Activated T-cell treated with anti-CD3 and anti-CD28 coated beads for 1 hour (primary cell): ENCODE results near the gene ZP2.
"Not testable (repeated sequence)": the region's sequence is repeated elsewhere in the genome, so short reads cannot be mapped to it uniquely, and the experiment has no call there.

Source experiments
- DNase-seq: peaks from one replicate; pipeline ENCODE4 v3.0.0-alpha.2; 2020; ENCODE audit warnings: low read depth

ZP2 gene

DNA sequence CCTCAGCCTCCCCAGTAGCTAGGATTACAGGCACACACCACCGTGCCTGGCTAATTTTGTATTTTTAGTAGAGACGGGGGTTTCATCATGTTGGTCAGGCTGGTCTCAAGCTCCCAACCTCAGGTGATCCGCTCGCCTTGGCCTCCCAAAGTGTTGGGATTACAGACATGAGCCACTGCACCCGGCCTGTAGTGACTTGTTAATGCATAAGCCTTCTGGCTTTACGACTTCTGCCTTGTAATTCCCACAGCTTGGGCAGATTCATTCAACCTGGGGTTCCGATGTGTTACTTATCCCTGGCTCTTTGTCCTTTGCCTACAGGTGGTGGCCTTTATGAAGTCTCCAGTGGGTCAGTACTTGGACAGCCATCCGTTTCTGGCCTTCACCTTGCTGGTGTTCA is 41.3 kb downstream of the ZP2 start:
- DNase-seq, result not testable (repeated sequence)

GRCh38 chr16:21169249-21169981 is 42.0 kb downstream of the ZP2 start:
- DNase-seq, result no peak

GRCh38 chr16:21167929-21168602 is 43.3 kb downstream of the ZP2 start:
- DNase-seq, result no peak

- no peak for DNase-seq
Observed at GRCh38 chr16:21167360-21167759, 44.0 kb downstream of the ZP2 start.

- no peak for DNase-seq
Observed at GRCh38 chr16:21166561-21166961, 44.8 kb downstream of the ZP2 start.

DNA sequence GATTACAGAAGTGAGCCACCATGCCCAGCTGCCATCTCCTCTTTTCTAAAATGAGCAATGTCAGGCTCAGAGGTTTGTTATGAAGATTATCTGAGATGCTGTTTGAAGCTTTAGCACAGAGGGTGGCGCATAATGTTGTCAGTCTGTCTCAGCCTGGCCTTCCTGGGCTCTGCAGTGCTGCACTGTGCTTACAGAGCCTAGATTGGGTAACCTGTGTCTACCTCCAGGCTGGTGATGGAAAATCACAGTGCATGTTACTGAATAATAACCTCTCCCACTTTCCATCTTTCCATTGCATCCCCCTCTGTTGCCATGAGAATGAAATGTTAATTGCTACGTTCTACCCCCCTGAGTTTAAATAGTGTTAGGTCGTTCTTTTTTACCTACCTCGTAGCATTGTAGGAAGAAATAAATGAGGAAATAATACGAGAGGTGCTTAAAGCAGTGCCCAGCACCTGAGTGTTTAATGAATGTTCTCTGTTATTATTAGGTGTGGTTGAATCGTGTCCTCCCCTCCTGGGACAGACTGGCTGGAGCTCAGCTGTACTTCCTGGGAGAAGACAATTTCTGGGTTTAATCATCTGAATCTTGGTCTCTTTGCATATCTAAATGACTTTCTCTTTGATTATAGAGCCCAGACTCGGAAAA is 46.7 kb downstream of the ZP2 start:
- no peak for DNase-seq

- no peak for DNase-seq
Observed at GRCh38 chr16:21163576-21163975, 47.8 kb downstream of the ZP2 start.

- DNase-seq, result no peak
Observed at GRCh38 chr16:21162661-21163151, 48.7 kb downstream of the ZP2 start.

DNA sequence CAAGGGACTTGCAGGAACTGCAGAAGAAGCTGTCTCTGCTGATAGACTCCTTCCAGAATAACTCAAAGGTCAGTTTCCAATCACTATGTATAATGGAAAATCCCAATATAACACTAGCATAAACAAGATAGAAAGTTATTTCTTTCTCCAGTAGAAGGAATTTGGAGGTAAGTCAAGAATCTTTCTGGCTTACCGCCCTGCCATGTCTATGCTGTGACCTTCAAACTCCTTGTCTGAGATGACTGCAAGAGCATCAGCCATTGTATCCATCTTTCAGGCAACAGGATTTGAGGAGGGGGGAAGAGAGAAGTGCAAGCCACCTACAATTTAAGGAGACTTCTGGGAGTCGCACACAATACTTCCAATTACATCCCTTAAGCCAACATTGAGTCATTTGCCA is 50.2 kb downstream of the ZP2 start:
- no peak for DNase-seq

DNA sequence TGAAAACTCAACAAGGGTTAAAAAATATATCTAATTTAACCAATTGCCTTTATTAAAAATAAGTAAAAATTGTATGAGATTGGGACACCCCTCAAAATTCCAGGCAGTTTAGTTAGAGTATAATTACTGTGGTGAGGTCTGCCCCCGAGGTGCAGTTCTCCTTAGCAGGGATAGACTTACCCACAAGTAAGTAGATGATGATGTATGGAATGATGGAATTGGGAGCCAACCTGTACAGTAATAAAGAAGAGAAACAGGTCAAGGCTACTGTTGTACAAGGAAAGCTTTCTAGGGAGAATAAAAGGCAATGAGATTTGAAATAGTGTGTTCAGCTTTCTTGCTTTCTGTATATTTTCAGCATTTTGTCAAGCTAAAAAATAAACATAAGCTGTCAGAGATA is 51.1 kb downstream of the ZP2 start:
- DNase-seq, result no peak

DNA sequence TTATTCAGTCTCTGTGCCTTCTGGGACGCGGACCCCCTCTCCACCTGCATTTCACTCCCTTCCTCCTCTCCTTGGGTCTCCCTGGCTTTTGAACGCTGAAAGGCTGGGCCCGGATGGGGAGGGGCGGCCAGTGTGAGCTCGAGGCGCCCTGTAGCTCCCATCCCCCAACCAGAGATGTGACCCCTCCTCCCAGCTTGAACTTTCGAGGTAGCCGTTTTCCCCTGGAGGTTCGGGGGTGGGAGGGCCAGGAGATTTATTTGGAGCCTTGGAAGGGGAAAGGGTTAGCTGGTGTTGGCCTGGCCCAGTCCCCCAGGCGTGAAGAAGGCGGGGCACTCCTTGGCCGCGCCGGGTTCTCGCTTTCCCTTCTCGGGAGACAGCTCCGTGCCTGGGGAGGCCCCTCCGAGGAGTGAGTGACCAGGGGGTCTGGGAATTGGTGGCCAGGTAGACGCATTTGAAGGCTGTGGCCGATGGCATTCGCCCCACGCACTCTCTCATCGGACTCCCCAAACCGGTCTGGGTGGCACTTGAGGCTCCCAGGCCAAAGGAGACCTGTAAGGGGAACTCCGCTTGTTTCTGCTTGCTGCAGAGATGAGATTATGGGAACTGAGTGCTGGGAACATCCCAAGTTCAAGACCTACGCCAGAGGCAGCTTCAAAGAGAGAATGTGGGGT is 52.0 kb downstream of the ZP2 start:
- peak; percentile 6 for DNase-seq

DNA sequence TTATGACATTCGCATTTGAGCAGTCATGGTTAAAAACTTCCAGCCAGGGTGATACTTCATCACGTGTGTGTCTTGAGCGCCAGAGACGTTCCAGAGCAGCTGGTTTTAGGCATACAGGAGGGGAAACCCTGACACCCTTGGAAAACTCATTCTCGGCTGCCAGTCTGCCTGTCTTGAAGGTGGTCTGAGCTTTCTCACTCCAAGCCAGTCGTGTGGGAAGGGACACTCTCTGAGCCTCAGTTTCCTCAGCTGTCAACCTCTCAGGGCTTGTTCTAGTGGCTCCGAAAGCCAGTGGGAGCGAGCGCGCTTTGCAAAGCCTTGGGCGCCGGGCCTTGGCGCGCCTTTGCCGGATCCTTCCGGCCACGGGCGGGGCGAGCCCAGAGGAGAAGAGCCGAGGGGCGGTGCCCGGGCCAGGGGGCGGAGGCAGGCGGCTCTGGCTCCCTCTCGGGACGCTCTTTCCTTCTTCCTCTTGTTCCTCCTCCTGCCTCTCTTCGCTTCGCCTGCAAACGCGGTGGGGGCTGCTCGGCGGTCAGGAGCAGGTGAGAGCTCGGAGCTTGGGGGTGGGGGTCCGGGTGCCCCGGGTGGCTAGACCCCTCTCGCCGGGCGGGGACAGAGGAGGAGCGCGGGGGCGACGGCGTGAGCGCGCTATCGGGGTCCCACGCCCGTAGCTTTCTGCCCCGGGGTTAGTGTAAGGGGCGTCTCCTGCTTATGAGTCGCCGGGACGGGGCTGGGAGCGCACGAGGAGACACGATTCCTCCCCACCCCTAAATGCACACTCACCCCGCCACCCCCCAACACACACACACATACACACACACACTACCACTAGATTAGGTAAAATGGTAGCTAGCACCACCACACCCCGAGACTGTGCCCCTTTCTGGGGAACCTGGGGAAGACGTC is 52.9 kb downstream of the ZP2 start, which contains the start of gene LDAF1:
LDAF1 (plus strand) TSS at position 467 of the 903 bp plus-strand sequence. CDS start 2,509 bp downstream, outside the sequence.
- peak; percentile 69 for DNase-seq

DNA sequence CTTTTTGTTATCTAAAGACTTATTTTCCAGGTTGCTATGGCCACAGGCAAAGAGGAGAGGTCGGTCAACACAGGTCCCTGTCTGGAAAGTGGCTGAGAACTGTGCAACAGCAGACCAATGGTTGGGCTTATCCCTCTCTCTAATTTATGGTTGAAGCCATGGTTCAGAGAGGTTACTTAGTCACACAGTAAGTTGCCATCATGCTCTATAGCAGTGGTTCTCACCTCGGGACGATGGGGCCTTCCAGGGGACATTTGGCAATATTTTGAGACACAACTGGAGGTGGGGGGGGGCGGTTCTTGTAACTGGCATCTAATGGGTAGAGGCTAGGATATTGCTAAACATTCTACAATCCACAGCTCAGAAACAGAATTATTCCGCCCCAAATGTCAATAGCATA is 53.7 kb downstream of the ZP2 start:
- DNase-seq, result no peak

- no peak for DNase-seq
Observed at GRCh38 chr16:21156767-21157467, 54.5 kb downstream of the ZP2 start.

GRCh38 chr16:21156011-21156410 is 55.4 kb downstream of the ZP2 start:
- DNase-seq, result not testable (repeated sequence)

GRCh38 chr16:21153124-21153729 is 58.1 kb downstream of the ZP2 start:
- not testable (repeated sequence) for DNase-seq

DNA sequence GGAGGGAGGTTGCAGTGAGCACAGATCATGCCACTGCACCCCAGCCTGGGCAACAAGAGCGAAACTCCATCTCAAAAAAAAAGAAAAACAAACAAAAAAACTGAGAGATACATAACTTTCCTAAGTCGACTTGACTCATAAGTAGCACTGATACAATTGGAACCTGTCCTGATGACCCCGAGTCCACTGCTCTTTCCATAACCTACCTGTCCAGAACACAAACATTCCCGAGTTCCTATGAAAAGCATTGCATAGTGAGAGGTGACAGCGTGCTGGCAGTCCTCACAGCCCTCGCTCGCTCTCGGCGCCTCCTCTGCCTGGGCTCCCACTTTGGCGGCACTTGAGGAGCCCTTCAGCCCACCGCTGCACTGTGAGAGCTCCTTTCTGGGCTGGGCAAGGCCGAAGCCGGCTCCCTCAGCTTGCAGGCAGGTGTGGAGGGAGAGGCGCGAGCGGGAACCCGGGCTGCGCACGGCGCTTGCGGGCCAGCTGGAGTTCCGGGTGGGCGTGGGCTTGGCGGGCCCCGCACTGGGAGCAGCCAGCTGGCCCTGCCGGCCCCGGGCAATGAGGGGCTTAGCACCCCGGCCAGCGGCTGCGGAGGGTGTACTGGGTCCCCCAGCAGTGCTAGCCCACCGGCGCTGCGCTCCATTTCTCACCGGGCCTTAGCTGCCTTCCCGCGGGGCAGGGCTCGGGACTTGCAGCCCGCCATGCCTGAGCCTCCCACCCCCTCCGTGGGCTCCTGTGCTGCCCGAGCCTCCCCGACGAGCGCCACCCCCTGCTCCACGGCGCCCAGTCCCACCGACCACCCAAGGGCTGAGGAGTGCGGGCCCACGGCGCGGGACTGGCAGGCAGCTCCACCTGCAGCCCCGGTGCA is 59.0 kb downstream of the ZP2 start:
- not testable (repeated sequence) for DNase-seq

GRCh38 chr16:21150375-21151001 is 60.9 kb downstream of the ZP2 start, which contains the start of gene DNAH3:
Gene DNAH3, minus strand, starts transcription at chr16:21150846. Its CDS starts 527 bp downstream, at chr16:21150319.
- DNase-seq, result no peak
